Embryonic facial prominence (tissue), 1 donor: Measurements from ENCODE around the gene PCBP3.
A peak's percentile ranks its signal among the peaks of the same experiment; 100 is the strongest.

ENCODE experiments used
- DNase-seq: peaks from one replicate; pipeline ENCODE4 v3.0.0-alpha.2; 2016; ENCODE audit errors: extremely low spot score

The PCBP3 gene

DNA sequence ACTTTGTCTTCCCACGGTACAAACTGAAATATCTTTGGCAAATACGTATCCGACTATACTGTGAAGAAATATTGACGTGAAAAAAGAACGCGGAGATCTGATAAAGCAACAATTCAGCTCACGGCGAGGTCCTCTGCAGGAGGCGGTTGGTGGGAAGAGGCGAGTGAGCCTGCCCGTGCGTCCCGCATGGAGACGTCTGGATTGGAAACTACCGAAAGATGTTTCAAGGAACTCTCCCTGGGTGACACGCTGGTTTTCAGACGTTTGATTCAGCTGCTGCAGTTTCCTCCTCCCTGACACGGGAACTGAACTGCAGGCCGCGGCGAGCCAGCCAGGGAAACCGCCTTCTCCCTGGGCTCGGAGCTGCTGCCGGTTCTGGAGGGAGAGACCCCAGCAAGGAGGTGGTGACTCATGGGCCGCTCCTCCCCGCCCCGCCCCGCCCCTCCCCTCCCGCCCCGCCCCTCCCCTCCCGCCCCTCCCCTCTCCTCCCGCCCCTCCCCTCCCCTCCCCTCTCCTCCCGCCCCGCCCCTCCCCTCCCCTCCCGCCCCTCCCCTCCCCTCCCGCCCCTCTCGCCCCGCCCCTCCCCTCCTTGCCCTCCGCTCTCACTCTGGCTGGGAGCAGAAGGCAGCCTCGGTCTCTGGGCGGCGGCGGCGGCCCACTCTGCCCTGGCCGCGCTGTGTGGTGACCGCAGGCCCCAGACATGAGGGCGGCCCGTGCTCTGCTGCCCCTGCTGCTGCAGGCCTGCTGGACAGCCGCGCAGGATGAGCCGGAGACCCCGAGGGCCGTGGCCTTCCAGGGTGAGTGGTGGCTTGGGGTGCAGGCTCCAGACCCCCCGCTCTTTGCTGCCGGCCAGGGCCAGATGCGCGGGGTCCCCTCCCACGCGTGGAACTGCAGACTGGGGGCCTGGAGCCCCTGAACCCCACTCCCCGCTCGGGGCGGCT, 337.9 kb downstream of the PCBP3 start, which contains the start of gene COL6A1:
COL6A1 (plus strand) TSS at position 620 of the 941 bp plus-strand sequence; CDS start at position 701, 81 bp downstream.
- peak; percentile 92 for DNase-seq

DNA sequence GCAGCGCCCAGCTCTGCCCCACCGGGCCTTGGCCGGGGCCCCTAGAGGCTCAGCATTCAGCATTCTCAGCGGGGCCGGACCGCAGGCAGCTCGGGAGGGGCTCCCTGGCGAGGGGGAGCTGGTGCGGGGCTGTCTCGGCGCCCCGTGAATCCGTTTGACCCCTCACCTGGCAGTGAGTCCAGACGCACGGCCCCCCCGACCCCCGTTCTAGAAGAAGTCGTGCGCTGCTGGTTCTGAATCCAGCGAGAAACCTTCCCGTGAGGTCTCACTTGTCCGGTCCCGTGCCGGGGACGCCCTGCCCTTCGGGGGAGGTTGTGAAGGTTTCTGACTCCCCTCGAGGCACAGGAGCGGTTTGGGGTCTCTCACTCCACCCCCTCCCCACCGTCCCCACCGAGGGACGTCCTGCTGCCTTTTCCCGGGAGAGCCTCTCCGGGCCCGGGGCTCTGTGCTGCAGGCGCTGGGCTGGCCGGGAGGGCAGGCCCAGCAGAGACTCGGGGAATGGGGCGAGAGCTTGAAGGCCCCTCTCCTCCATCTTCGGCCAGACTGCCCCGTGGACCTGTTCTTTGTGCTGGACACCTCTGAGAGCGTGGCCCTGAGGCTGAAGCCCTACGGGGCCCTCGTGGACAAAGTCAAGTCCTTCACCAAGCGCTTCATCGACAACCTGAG, 338.7 kb downstream of the PCBP3 start:
- no peak for DNase-seq

DNA sequence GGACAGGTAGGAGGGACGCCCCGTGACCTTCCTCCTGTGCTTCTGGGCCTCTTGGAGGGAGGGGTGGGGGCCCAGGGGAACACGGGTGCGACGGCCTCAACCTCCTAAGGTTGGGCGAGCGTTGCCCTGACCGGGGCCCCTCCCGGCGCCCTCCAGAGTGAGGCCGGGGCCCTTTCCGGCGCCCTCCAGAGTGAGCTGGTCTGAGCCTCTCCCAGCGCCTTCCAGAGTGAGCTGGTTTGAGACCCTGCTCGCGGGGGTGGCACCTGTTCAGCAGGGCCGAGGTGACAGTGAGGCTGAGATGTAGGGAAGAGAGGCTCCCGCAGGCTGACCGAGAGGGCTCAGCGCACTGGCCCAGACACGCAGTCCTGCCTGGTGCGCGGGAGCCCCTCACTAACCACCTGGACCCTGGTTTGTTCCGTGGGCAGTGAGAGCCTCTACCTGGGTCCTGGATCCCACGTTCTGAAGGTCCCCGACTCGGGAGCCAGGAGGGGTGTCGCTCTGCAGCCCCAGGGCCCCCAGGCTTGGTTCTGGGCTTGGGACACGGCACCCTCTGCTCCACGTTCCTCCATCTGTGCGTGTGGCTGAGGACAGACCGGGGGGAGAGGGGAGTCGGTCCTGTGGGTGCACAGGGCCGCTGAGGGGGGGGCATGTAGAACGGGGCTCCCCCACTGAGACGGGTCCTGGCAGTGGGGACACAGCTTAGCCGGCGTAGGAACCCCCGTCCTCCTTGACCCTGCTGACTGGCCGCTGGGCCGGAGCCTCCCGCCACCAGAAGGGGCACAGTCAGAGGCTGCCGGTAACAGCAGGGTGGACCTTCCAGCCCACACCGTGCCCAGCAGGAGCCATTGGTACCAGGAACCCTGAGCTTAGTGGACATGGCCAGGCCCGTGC, 339.5 kb downstream of the PCBP3 start:
- DNase-seq: no peak

DNA sequence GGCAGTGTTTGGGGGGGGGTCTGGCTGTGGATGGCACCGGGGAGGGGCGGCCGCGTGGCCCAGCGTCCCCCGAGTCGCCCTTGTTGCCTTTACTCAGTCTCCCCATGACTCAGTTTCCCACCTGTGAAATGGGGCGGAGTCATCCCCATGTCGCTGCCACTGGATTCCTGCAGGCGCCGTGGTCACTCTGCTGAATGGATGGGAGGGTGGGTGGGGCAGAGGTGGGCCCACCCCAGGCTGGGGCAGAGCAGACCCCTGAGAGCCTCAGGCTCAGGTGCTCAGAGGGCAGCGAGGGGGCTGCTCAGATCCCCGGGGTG, 340.1 kb downstream of the PCBP3 start:
- no peak for DNase-seq

DNA sequence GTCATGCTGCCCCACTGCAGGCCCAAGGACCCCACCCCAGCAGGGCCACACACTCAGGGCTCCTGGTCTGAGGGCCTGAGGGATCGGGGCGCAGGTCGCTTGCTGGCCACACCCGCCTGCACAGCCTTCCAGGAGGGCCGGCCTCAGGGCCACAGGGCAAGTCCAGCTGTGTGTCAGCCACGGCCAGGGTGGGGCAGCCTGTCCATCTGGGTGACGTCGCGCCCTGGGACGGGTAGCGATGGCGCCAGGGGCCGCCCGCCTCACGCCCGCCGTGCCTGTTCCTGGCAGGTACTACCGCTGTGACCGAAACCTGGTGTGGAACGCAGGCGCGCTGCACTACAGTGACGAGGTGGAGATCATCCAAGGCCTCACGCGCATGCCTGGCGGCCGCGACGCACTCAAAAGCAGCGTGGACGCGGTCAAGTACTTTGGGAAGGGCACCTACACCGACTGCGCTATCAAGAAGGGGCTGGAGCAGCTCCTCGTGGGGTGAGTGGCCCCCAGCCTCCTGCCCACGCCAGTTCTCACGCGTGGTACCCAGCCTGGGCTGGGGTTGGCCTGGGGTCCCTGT, 340.5 kb downstream of the PCBP3 start:
- no peak for DNase-seq

DNA sequence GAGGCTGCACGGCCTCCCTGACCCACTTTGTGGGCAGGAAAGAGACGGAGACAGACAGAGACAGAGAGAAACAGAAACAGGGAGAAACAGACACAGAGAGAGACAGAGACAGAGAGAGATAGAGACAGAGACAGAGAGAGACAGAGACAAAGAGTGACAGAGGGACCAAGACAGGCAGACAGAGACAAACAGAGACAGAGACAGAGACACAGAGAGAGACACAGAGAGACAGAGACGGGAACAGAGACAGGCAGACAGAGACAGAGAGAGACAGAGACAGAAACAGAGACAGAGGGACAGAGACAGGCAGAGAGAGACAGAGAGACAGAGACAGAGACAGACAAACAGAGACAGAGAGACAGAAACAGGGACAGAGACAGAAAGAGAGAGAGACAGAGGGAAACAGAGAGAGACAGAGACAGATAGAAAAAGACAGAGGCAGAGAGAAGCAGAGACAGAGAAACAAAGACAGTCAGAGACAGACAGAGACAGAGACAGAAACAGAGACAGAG, 341.1 kb downstream of the PCBP3 start:
- DNase-seq: no peak

DNA sequence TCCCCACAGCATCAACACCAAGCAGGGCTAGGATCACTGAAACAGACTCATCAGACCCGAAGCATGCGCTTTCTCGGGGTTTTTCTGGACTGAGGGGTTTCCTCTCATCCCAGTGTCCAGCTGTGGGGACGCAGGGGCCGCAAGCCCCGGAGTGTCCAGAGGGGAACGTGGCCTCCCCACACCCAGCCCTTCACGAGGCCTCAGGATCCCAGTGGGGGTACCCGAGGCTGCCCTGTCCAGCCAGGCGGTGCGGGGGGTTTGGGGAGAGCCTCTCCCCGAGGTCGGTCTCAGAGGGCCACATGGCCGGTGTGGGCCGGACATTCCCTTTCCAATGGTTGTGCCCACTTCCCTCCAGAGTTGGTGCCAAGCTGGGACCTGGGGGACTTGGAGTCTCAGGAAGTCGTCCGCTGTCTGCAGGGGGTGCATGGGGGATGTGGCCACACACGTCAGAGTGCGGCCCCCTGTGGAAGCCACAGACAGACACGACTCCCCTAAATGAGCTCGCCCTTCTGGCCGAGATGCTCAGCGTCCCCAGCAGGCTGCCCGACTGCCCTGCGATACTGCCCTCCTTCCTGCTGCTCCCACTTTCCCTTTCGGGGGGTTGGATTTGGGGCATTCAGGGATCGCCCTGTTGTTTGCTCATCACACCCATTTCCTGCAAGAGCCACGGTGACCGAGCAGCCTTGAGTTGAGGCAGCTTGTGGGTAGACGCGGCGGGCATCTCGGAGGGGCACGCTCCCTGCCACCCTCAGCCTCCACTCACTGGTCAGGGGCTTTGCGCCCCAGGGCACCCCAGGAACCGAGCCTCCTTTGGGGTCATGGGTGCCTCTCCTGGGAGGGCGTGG, 342.2 kb downstream of the PCBP3 start:
- no peak for DNase-seq

DNA sequence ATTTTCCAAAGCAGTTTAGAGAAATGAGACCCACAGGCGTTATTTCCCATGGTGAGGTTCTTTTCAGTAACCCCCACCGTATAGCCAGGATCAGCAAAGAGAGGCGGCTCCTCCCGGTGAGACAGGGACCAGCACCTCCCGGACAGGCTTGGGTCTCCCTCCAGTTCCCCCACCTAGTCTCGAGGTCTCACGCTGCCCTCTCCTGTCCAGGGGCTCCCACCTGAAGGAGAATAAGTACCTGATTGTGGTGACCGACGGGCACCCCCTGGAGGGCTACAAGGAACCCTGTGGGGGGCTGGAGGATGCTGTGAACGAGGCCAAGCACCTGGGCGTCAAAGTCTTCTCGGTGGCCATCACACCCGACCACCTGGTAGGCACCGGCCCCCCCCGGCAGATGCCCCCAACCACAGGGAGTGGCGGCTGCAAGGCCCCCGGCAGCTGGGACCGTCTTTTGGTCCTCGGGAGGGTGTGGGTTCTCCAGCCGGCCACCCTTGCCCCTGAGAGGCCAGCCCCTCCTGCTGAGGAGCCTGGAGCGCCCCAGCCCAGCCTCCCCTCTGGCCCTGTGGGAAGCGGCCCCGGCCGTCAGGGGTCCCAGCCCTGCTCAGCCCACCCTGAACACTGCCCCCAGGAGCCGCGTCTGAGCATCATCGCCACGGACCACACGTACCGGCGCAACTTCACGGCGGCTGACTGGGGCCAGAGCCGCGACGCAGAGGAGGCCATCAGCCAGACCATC, 343.0 kb downstream of the PCBP3 start:
- DNase-seq: no peak

DNA sequence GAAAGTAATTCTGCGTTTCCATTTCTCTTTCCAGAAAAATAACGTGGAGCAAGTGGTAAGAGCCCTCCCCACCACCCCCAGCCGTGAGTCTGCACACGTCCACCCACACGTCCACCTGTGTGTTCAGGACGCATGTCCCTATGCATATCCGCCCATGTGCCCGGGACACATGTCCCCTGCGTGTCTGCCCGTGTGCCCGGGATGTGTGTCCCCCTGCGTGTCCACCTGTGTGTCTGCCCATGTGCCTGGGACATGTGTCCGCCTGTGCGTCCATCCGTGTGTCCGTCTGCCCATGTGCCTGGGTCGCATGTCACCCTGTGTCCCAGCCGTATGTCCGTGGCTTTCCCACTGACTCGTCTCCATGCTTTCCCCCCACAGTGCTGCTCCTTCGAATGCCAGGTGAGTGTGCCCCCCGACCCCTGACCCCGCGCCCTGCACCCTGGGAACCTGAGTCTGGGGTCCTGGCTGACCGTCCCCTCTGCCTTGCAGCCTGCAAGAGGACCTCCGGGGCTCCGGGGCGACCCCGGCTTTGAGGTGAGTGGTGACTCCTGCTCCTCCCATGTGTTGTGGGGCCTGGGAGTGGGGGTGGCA, 343.7 kb downstream of the PCBP3 start:
- DNase-seq: no peak

DNA sequence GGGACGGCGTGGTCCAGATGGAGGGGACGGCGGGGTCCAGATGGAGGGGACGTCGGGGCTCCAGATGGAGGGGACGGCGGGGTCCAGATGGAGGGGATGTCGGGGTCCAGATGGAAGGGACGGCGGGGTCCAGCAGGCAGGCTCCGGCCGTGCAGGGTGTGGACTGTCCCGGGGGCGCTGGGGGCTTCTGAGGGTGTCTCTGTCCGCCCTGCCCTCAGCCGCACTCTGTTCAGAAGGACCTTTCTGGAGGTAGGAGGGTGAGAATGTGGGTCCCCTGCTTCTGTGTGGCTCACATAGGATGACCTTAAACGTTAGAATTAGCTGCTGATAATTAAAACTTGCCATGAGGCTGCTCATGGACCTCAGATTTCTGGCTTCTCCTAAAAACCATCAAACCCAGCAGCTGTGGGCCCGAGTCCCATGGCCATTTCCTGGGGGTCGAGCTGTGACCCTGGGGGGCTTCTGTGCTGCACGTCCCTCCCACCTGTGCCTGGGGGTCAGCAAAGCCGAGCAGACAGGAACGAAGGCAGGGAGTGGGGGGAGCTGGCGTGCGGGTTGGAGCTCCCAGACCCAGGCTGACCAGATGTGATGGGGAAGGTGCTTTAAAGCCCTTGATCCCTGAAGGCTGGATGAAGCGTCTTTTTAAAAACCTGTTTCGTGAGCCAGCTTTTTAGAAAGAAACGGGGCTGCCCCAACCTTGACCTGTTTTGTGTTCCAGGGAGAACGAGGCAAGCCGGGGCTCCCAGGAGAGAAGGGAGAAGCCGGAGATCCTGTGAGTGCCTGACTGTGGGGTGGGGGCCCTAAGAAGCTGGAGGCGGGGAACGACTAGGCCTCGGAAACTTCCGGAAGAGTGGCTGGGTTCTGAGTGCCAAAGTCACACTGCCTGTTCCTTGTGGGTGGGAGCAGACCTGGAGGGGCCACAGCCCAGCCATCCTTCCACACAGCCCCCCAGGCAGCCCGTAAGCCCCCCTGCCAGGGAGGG, 345.1 kb downstream of the PCBP3 start:
- no peak for DNase-seq

DNA sequence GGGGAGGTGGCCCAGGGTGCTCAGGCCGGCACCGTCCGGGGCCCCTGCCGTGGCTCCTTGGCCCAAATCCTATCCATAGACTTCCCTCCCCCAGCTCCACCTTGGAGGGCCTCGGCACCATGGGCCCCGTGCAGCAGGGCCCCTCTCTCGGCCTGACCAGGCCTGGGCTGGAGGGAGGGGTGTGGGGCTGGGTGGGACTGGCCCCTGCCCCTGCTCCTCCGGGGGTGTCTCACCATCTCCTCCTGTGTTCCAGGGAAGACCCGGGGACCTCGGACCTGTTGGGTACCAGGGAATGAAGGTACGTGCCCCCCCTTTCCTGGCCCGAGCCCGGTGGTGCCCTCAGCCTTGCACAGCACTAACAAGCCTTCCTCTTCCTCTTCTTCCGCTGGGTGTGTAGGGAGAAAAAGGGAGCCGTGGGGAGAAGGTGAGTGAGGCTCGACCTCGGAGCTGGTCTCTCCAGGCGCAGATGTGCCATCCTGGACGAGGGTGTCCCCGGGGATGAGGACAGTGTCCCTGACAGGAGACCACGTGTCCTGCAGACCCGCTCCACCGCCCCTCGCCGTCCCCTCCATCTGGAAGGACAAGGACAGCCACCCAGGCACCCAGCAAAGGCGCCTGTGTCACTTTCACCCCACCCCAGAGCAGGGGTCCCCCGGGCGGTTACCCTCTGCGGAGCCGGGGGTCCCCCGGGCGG, 346.0 kb downstream of the PCBP3 start:
- no peak for DNase-seq

DNA sequence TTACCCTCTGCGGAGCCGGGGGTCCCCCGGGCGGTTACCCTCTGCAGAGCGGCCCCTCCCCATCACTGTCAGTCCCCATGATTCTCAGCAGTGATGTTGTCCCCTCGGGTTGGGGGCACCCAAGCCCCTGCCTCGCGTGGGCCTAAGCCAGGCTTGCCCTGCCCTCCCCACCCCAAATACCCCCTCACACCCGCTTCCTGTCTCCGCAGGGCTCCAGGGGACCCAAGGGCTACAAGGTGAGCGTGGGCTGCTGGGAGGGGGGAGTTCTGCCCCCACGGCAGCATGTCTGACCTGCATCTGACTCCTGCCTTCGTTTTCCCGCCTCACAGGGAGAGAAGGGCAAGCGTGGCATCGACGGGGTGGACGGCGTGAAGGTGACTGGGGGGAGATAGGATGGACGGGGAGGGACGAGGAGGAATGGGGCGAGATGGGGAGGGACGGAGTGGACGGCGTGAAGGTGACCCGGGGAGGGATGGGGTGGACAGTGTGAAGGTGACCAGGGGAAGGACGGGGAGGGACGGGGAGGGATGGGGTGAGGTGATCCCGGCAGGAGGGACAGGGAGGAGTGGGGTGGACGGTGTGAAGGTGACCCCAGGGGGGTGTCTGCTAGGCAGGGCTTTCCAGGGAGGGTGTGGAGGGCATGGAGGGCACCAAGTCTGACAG, 346.7 kb downstream of the PCBP3 start:
- DNase-seq: no peak

DNA sequence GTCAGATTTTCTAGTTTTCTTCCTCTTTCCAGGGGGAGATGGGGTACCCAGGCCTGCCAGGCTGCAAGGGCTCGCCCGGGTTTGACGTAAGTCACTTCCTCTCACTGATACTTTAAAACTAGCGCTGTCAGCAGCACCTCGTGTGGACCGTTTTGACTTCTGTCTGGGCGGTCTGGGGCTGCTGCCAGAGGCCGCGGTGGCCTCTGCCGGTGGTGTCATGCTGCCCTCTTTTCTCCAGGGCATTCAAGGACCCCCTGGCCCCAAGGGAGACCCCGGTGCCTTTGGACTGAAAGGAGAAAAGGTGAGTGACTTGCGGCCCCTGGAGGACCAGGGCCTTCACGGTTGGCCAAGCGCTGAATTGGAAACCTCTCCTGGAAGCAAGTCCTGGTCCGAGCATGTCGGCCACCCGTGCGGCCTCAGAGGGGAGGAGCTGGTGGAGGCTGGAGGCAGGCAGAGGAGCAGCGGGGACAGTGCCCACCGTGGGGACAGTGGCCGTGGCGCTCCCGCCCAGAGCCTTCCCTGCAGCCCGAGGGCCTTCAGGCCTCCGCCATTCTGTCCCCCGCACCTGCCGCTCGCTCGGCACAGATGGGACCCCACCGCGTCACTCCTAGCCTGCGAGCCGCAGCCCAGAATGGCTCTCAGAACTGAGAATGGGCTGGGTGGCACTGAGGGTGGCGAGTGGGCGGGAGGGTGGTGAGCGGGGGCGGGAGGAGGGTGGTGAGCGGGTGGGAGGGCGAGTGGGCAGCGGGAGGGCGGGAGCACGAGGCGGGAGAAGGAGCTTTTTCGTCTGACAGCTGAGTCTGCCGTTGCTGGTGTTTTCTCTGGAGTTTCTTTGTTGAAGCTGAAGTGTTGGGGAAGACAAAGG, 347.4 kb downstream of the PCBP3 start:
- no peak for DNase-seq

DNA sequence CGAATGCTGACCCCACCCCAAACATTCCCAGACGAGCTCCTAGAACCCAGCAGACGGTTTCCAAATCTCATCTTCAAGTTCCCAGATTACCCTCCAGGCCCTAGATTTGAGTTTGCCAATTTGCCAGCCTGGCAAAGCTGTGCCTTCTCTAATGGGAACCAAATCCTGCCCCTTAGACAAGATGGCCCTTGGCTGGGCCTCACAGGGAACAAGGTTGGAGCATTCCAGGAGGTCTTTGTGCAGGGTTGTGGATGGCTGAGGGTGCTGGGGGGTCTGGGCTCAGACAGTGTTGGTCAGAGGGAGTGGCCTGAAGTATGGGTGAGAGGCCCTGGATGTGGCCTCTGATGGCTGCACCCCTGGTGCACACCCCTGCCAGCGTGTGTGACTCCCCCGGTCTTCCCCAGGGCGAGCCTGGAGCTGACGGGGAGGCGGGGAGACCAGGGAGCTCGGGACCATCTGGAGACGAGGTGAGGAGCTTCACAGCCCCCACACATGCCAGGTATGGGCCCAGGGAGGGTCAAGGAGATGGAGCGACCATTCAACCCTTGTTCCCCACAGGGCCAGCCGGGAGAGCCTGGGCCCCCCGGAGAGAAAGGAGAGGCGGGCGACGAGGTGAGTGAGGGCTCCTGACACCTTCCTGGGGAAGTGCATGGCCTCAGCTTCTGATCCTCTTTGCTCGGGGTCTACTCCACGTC, 348.2 kb downstream of the PCBP3 start:
- no peak for DNase-seq
